Breast epithelium (tissue), 3 donors: Measurements from ENCODE around the gene ATXN1.

Source experiments
- POLR2A ChIP-seq: fragments of 450-650 bp; IDR thresholded peaks from one replicate; pipeline ENCODE4 v1.6.1; 2016; ENCODE audit warnings: antibody characterized with exemption, mild to moderate bottlenecking, moderate library complexity
- POLR2AphosphoS5 ChIP-seq, 3 donors: sonication (generic); formaldehyde crosslinking; IDR thresholded peaks; one replicate each; pipeline ENCODE4 v1.6.1; 2017; ENCODE audit warnings: antibody characterized with exemption in 3 of 3
- TF ChIP-seq, protein P1 (sequence below), 3 donors: fragments of 450-650 bp; IDR thresholded peaks; one replicate each; pipeline ENCODE4 v1.5.1; 2016 to 2017; ENCODE audit warnings: antibody characterized with exemption in 3 of 3, mild to moderate bottlenecking in 3 of 3, moderate library complexity in 3 of 3

DNA sequence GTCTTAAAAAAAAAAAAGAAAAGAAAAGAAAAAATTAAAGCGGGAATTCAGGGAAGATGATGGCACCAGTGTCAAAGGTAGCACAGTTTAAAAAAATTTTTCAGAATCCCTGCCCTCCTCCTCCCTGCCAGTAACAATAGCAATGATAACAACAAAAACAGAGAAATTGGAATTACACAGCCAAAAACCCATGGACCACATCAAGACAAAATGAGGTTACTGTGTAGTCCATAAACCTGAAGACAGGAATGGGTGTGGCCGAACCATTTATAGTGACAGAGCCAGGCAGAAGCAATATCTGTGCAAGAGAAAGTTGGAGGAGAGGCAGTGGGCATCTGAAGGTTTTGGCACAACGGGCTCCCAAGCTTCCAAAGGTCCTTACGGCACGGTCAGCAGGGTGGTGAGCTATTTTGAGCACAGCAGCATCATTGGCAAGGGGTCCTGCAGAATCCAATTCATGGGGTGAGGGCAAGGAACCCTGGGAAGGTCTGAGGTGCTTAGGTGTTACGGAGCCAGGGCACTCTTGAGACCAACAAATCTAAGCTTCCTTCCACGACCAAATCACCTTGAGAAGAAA, 320.5 kb downstream of the ATXN1 start:
- TF ChIP-seq, protein P1, sequence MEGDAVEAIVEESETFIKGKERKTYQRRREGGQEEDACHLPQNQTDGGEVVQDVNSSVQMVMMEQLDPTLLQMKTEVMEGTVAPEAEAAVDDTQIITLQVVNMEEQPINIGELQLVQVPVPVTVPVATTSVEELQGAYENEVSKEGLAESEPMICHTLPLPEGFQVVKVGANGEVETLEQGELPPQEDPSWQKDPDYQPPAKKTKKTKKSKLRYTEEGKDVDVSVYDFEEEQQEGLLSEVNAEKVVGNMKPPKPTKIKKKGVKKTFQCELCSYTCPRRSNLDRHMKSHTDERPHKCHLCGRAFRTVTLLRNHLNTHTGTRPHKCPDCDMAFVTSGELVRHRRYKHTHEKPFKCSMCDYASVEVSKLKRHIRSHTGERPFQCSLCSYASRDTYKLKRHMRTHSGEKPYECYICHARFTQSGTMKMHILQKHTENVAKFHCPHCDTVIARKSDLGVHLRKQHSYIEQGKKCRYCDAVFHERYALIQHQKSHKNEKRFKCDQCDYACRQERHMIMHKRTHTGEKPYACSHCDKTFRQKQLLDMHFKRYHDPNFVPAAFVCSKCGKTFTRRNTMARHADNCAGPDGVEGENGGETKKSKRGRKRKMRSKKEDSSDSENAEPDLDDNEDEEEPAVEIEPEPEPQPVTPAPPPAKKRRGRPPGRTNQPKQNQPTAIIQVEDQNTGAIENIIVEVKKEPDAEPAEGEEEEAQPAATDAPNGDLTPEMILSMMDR (IDR thresholded peaks at IDR 0.05), result no peak
- TF ChIP-seq POLR2A (no peak), POLR2AphosphoS5 (IDR thresholded peaks at IDR 0.05) (no peak)
